ENCODE measurements around the gene SNCA. TPM values are rescaled to one million over a fixed set of nuclear protein-coding genes. Genes with fewer than 3 reads are reported as not detected.

Gene SNCA
- total RNA-seq, 2 experiments from 2014 or later = 0.85 to 1.3 TPM

DNA sequence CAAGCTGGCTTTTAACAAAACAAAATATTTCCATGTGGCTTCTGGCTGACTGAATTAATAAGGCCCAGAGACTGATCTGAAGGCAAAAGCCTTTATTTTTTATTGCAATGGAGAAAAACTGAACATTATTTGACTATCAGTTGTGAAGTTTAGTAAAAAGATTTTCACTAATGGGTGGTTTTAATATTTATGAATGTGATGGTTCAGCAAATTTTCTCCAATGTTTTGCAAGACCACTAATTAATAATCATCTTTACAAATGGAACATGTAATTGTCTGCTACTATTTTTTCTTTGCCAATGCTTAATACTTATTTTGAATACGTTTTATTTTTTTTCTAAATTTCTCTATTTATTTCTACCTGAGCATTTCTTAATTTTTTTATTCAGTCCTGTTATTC is 90.6 kb downstream of the SNCA start:
- Mint-ChIP-seq H3K27me3 (no peaks in the 10 kb centered on the region), H3K4me1 (no peaks in the 10 kb centered on the region), H3K36me3 (ENCODE audit: low read depth) (no peaks in the 10 kb centered on the region), H3K27ac (no peak overlapping the region), H3K4me3 (no peak overlapping the region), H3K9me3 (ENCODE audit: low read depth) (no peaks in the 10 kb centered on the region)
- intact Hi-C loops (cut with DNase I, micrococcal nuclease) = no loop called here
- ChIA-PET CTCF (no interaction called here), POLR2A (no interaction called here)
- ATAC-seq = no peak
- DNase-seq = no peak

DNA sequence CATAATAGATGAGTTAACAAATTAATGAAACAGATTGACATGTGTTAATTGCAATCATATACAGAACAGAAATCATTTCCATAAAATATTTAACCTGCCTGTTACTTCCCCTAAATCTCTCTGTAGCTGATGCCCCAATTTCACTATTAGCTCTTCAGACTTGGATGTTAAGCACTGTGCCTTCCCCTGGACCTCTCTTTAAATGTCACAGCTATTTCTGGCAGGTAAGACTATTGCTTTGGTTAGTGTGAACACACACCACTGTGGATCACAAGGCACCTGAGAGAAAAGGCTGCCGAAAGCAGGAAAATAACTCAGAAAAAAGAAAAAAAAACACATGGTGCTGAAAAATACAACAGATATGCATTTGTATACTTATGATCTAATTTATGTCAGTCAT is 91.3 kb downstream of the SNCA start:
- Mint-ChIP-seq H3K4me3 (no peak overlapping the region), H3K27ac (no peak overlapping the region), H3K4me1 (no peaks in the 10 kb centered on the region), H3K27me3 (peaks cover 2% of the 10 kb centered on the region), H3K36me3 (ENCODE audit: low read depth) (no peaks in the 10 kb centered on the region), H3K9me3 (ENCODE audit: low read depth) (no peaks in the 10 kb centered on the region)
- intact Hi-C loops (cut with DNase I, micrococcal nuclease) = no loop called here
- ATAC-seq (no peak), DNase-seq (no peak)
- ChIA-PET POLR2A (no interaction called here), CTCF (interaction anchor here (0.6 kb wide), 1 partner anchor 30 kb away, joined by 4 read pairs; no protein-coding TSS in a partner anchor)

DNA sequence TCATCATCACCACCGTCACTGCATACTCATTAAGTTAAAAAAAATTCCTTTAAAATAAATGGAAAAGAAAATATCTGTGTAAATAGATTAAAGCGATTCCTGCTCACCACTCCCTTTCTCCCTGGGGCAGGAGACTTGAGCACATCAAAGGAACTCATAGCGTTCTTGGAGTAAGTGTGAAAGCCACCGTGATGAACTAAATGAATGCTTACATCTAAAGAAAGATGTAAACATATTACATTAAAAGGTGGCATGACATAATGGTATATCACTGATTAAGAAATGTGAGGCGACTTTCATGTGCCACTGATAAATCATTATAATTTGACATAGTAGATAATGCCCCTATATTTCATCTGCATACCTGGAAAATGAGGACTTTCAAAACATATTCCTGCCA is 92.0 kb downstream of the SNCA start:
- Mint-ChIP-seq H3K4me1 (no peaks in the 10 kb centered on the region), H3K4me3 (no peak overlapping the region), H3K27ac (no peak overlapping the region), H3K27me3 (peaks cover 3% of the 10 kb centered on the region), H3K36me3 (ENCODE audit: low read depth) (no peaks in the 10 kb centered on the region), H3K9me3 (ENCODE audit: low read depth) (no peaks in the 10 kb centered on the region)
- ChIA-PET POLR2A (no interaction called here), CTCF (no interaction called here)
- intact Hi-C loops (cut with DNase I, micrococcal nuclease) = no loop called here
- no peak for DNase-seq
- ATAC-seq = no peak

DNA sequence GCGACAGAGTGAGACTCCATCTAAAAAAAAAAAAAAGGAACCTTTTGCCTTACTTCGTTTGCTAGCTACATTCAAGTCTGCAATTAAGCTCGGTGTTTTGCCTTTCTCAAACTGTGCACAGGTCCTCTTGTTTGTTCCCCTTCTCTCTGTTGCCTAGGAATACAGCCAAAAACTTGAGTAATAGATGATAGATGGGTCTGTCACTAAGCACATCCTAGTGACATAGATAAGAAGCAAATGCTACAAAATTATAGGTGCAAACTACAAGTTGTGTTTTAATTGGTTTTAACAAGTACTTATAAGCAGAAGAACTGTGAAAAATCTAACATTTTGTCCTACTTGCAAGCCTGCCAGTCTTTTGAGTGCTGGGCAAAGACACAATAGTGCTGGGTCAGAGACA is 95.2 kb downstream of the SNCA start:
- CTCF ChIA-PET = interaction anchor here (0.6 kb wide), 1 partner anchor 169 kb away, joined by 3 read pairs; no protein-coding TSS in a partner anchor
- DNase-seq = no peak
- Mint-ChIP-seq H3K9me3 (ENCODE audit: low read depth) (peaks cover 2% of the 10 kb centered on the region), H3K4me1 (no peaks in the 10 kb centered on the region), H3K27ac (no peak overlapping the region), H3K36me3 (ENCODE audit: low read depth) (no peaks in the 10 kb centered on the region), H3K4me3 (no peak overlapping the region), H3K27me3 (peaks cover 3% of the 10 kb centered on the region)
- POLR2A ChIA-PET = no interaction called here
- intact Hi-C loops (cut with DNase I, micrococcal nuclease) = no loop called here
- no peak for ATAC-seq

DNA sequence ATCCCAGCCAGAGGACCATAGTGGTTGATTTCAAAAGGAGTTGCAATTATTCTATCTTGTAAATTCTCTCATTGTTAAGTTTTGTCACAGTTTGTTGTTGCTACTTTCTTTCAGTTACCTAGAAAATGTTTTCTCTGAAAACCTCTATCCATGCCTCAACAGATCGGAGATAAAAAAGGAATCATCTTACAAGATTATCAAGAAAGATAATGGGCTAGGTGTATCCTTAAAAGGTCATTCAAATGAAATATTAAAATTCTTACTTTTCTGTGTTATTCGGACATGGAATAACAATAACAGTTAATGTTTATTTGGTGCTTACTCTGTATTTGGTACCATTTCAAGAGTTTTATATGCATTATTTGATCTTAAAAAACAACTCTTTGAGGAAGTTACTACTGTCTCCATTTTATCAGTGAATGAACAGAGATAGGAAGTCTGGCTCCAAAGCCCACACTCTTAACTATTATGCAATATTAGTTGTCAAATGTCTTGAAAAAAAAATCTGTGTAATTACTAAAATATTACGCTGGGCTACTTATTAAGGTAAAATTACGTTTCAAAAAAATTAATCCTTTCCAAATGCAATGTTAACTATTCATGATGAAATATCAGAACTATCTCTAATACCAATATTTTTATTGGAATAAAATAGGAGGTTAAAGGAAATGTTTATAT is 97.5 kb downstream of the SNCA start:
- Mint-ChIP-seq H3K4me3 (no peak overlapping the region), H3K9me3 (ENCODE audit: low read depth) (peaks cover 2% of the 10 kb centered on the region), H3K4me1 (no peaks in the 10 kb centered on the region), H3K27ac (no peak overlapping the region), H3K36me3 (ENCODE audit: low read depth) (no peaks in the 10 kb centered on the region), H3K27me3 (peaks cover 3% of the 10 kb centered on the region)
- CTCF ChIA-PET = no interaction called here
- DNase-seq (no peak), ATAC-seq (no peak)
- POLR2A ChIA-PET = no interaction called here
- intact Hi-C loops (cut with DNase I, micrococcal nuclease) = no loop called here

DNA sequence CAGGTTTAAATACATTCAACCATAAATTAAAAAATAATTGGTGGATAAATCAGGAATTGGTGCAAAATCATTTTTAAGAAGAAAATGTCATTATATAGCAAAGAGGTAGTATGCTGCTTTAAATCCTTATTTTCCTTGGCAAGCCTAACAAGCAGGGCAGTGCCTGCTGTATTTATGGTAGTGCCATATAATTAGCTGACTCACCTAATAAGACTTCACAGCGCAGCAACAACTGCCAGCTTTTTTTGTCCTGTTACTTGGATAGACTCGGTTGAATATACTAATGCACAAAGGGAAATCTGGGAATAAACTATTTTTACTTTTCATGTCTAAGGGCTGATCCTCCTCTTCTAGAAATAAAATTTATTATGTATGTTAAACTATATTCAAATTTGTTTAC is 99.1 kb downstream of the SNCA start:
- ChIA-PET POLR2A (no interaction called here), CTCF (no interaction called here)
- intact Hi-C loops (cut with DNase I, micrococcal nuclease) = no loop called here
- Mint-ChIP-seq H3K4me3 (no peak overlapping the region), H3K27me3 (peaks cover 3% of the 10 kb centered on the region), H3K27ac (no peak overlapping the region), H3K4me1 (no peaks in the 10 kb centered on the region), H3K36me3 (ENCODE audit: low read depth) (no peaks in the 10 kb centered on the region), H3K9me3 (ENCODE audit: low read depth) (peaks cover 2% of the 10 kb centered on the region)
- ATAC-seq (no peak), DNase-seq (no peak)

DNA sequence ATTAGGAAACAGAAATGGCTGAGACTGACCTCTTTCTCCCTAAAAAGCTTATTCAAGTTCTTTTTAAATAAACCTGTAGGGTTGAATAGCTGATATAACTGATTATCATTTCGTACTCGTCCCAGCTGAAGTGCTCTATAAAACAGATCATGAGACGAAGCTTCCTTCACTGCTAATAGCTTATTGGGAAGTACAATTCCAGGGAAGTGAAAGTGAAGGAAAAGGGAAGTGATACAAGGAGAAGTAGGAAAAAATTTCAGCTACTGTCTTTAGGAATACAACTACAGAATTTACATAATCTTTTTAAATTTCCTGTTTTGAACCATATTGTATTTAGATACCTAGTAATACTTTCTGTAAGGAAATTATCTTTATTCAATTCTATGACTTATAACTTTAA is 103.0 kb downstream of the SNCA start:
- Mint-ChIP-seq H3K9me3 (ENCODE audit: low read depth) (peaks cover 2% of the 10 kb centered on the region), H3K4me3 (no peak overlapping the region), H3K4me1 (no peaks in the 10 kb centered on the region), H3K36me3 (ENCODE audit: low read depth) (no peaks in the 10 kb centered on the region), H3K27me3 (no peaks in the 10 kb centered on the region), H3K27ac (no peak overlapping the region)
- ChIA-PET CTCF (interaction anchor here (0.6 kb wide), 1 partner anchor 172 kb away, joined by 3 read pairs; no protein-coding TSS in a partner anchor), POLR2A (no interaction called here)
- DNase-seq (no peak), ATAC-seq (no peak)
- intact Hi-C loops (cut with DNase I, micrococcal nuclease) = no loop called here

DNA sequence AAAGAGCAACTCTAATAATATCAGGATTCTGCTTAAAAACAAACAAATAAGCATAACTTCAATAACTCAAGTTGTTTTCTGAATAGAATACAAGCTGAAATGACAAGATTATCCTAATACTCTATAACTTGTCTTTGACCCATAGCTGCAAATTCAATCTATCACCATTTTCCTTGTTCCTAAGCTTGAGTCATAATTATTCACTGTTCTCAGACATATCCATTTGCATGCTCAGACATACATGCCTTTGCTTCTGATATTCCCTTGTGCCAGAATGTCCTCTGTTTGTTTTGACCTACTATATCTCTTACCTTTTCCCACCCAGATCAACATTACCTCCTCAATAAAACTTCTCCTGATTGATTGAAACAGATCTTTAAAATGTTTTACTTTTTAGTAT is 109.7 kb downstream of the SNCA start:
- no peak for DNase-seq
- H3K36me3 Mint-ChIP-seq (ENCODE audit: low read depth) = no peaks in the 10 kb centered on the region
- ChIA-PET POLR2A (no interaction called here), CTCF (interaction anchor here (0.7 kb wide), 1 partner anchor 56 kb away, joined by 3 read pairs; no protein-coding TSS in a partner anchor)
- H3K4me3 Mint-ChIP-seq = no peak overlapping the region
- H3K27ac Mint-ChIP-seq = no peak overlapping the region
- peaks cover 4% of the 10 kb centered on the region for H3K27me3 Mint-ChIP-seq
- intact Hi-C loops (cut with DNase I, micrococcal nuclease) = no loop called here
- H3K9me3 Mint-ChIP-seq (ENCODE audit: low read depth) = no peaks in the 10 kb centered on the region
- ATAC-seq = no peak
- H3K4me1 Mint-ChIP-seq = no peaks in the 10 kb centered on the region

DNA sequence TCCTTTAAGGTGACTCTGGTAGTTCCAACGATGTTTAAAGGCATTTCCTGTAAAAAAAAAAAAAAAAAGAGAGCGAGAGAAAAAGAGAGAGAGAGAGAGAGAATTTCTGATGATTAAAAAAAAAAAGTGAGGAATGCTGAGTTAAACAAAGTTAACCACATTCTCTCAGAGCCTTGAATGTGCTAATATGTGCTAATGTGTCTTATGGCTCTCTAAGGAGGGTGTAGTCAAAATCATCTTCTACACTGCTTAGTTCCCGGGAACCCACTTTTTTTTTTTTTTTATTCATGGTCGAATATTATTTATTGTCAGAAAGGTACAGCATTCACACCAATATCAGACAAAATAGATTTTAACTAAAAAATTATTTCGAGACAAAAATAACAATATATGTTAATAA is 111.7 kb downstream of the SNCA start:
- H3K27ac Mint-ChIP-seq = no peak overlapping the region
- no peak for ATAC-seq
- no peaks in the 10 kb centered on the region for H3K36me3 Mint-ChIP-seq (ENCODE audit: low read depth)
- POLR2A ChIA-PET = no interaction called here
- CTCF ChIA-PET = no interaction called here
- peaks cover 4% of the 10 kb centered on the region for H3K27me3 Mint-ChIP-seq
- no peak overlapping the region for H3K4me3 Mint-ChIP-seq
- H3K4me1 Mint-ChIP-seq = no peaks in the 10 kb centered on the region
- no peak for DNase-seq
- H3K9me3 Mint-ChIP-seq (ENCODE audit: low read depth) = no peaks in the 10 kb centered on the region
- intact Hi-C loops (cut with DNase I, micrococcal nuclease) = no loop called here

DNA sequence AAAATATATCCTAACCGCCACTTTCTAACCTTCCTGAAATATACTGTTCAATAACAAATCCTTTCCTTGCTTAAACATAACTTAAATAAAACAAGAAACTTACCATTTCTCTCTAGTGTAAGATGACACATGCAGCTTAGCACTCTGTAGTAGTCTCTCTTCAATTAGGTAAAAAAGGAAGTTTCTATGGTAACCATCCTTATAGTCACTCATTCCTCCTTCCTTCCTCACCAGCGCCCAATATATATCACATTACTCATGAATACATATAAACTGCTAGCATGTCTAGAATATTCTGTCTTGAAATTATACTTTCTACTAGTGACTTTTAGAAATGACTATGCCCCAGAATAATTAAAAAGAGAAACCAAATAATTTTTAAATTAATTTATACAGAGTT is 112.2 kb downstream of the SNCA start:
- CTCF ChIA-PET = no interaction called here
- Mint-ChIP-seq H3K4me1 (no peaks in the 10 kb centered on the region), H3K9me3 (ENCODE audit: low read depth) (no peaks in the 10 kb centered on the region), H3K27me3 (peaks cover 4% of the 10 kb centered on the region), H3K27ac (no peak overlapping the region), H3K4me3 (no peak overlapping the region), H3K36me3 (ENCODE audit: low read depth) (no peaks in the 10 kb centered on the region)
- POLR2A ChIA-PET = no interaction called here
- intact Hi-C loops (cut with DNase I, micrococcal nuclease) = no loop called here
- ATAC-seq (no peak), DNase-seq (no peak)

DNA sequence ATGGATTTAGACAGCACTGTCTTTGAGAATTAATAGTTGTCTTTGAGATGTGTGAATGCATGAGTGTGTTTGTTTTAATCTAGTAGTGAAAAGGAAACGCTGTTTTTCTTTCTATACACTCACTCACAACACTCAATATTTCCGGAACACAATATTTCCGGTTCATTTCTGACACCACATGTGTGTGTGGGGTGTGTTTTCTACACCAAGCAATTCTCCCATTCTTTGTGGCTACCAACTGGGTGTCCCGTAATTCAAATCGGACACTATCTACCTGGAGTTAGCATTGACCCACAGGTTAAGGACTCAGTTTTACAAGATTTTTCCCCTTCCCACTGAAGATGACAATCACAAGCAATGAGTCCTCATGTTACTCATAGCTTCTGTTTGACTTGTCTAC is 113.9 kb downstream of the SNCA start:
- ATAC-seq (no peak), DNase-seq (no peak)
- no peak overlapping the region for H3K4me3 Mint-ChIP-seq
- no peaks in the 10 kb centered on the region for H3K4me1 Mint-ChIP-seq
- H3K27ac Mint-ChIP-seq = no peak overlapping the region
- intact Hi-C loops (cut with DNase I, micrococcal nuclease) = no loop called here
- no peaks in the 10 kb centered on the region for H3K9me3 Mint-ChIP-seq (ENCODE audit: low read depth)
- ChIA-PET POLR2A (no interaction called here), CTCF (no interaction called here)
- H3K27me3 Mint-ChIP-seq = peaks cover 4% of the 10 kb centered on the region
- H3K36me3 Mint-ChIP-seq (ENCODE audit: low read depth) = no peaks in the 10 kb centered on the region

DNA sequence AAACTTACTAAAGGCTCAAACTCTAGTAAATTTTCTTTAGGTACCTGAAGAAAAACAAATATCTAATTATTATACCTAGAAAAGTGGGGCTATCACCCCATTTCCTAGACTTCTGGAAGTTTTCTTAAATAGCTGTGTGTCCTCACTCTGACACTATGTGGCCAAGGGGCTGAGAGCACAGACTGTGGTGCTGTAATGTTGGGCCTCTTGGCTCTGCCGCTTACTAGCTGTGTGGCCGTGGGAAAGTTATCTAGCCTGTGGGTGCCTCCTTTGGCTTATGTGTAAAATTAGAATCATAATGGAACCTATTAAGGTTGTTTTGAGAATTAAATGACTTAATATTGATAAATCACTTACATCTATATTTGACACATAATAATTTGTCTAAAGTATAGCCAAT is 114.4 kb downstream of the SNCA start:
- Mint-ChIP-seq H3K4me1 (no peaks in the 10 kb centered on the region), H3K36me3 (ENCODE audit: low read depth) (no peaks in the 10 kb centered on the region), H3K27me3 (peaks cover 4% of the 10 kb centered on the region), H3K4me3 (no peak overlapping the region), H3K9me3 (ENCODE audit: low read depth) (no peaks in the 10 kb centered on the region), H3K27ac (no peak overlapping the region)
- no peak for DNase-seq
- ChIA-PET POLR2A (no interaction called here), CTCF (no interaction called here)
- intact Hi-C loops (cut with DNase I, micrococcal nuclease) = no loop called here
- ATAC-seq = no peak

DNA sequence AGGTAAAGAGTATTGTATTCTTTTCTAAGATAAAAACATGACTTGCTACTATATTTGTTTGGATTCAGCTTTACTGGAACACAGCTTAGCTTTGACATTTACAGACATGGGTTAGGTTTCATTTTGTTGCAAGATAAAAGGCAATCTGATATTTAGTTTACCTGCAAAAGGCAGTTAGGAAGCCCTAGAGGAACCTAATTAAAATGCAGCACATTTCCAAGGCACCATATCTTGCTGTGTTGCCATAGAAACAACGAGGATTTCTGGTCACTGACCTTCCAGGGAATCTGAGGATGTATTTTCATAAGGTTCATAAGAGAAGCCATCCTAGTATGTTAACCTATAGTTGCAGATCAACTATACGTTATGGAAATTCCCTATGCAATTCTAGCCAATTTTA is 116.0 kb downstream of the SNCA start:
- intact Hi-C loops (cut with DNase I, micrococcal nuclease) = no loop called here
- ATAC-seq (no peak), DNase-seq (no peak)
- no peaks in the 10 kb centered on the region for H3K4me1 Mint-ChIP-seq
- POLR2A ChIA-PET = no interaction called here
- no peaks in the 10 kb centered on the region for H3K9me3 Mint-ChIP-seq (ENCODE audit: low read depth)
- H3K27ac Mint-ChIP-seq = no peak overlapping the region
- CTCF ChIA-PET = no interaction called here
- H3K4me3 Mint-ChIP-seq = no peak overlapping the region
- H3K27me3 Mint-ChIP-seq = peaks cover 4% of the 10 kb centered on the region
- H3K36me3 Mint-ChIP-seq (ENCODE audit: low read depth) = no peaks in the 10 kb centered on the region

Measured in activated CD4-positive, alpha-beta T cell treated with anti-CD3 and anti-CD28 coated beads for 36 hours (primary cell).